IgD-negative memory B cell (primary cell): Measurements from ENCODE around the gene SPDYE4. TPM values are rescaled to one million over a fixed set of nuclear protein-coding genes. Genes with fewer than 3 reads are reported as not detected.
"Not testable (repeated sequence)": the region's sequence is repeated elsewhere in the genome, so short reads cannot be mapped to it uniquely, and the experiment has no call there.

Experiments
- H3K27ac Mint-ChIP-seq, 3 donors: one replicate each; pipeline ENCODE4 v1.8.0; 2020 to 2022; ENCODE audit warnings: mild to moderate bottlenecking in 3 of 3, mixed read lengths in 3 of 3, moderate library complexity in 1 of 3
- H3K27me3 Mint-ChIP-seq: one replicate; pipeline ENCODE4 v1.8.0; 2021; ENCODE audit warnings: mixed read lengths
- H3K36me3 Mint-ChIP-seq: one replicate; pipeline ENCODE4 v1.8.0; 2020; ENCODE audit warnings: mild to moderate bottlenecking, mixed read lengths
- H3K4me1 Mint-ChIP-seq, 3 donors: one replicate each; pipeline ENCODE4 v1.8.0; 2020 to 2022; ENCODE audit warnings: mixed read lengths in 3 of 3, mild to moderate bottlenecking in 1 of 3
- H3K4me3 Mint-ChIP-seq, 4 donors: one replicate each; pipeline ENCODE4 v1.8.0; 2020 to 2022; ENCODE audit warnings: mild to moderate bottlenecking in 4 of 4, mixed read lengths in 4 of 4, moderate library complexity in 3 of 4
- H3K9me3 Mint-ChIP-seq, 3 donors: one replicate each; pipeline ENCODE4 v1.8.0; 2020 to 2021; ENCODE audit warnings: mixed read lengths in 3 of 3, mild to moderate bottlenecking in 1 of 3
- polyA plus RNA-seq: library from polyadenylated mRNA; unstranded; fragments of 300-500 nt; fragmentation: Illumina TruSeq; gene quantifications from one replicate; pipeline ENCODE4 v1.2.3, GENCODE V29; 2021

Gene SPDYE4
- polyA plus RNA-seq, result not detected

GRCh38 chr17:8758137-8758596 lies at the start of gene SPDYE4:
Gene SPDYE4, minus strand, starts transcription at chr17:8758546. Its CDS starts 164 bp downstream, at chr17:8758382.
- Mint-ChIP-seq H3K36me3 (no peaks in the 10 kb centered on the region), H3K9me3 (peaks cover 0 to 2% (median 0%) of the 10 kb centered on the region in 3 donors), H3K4me1 (no peaks in the 10 kb centered on the region), H3K27me3 (peaks cover 34% of the 10 kb centered on the region), H3K4me3 (no peak within 1 kb of the TSS), H3K27ac (no peak within 1 kb of the TSS)

GRCh38 chr17:8806926-8807550 lies 48.7 kb upstream of the SPDYE4 start:
- H3K4me3 Mint-ChIP-seq, result peak overlapping the region; percentile 56 to 90 (median 86)
- H3K27me3 Mint-ChIP-seq, result peaks cover 3% of the 10 kb centered on the region
- peaks cover 26 to 34% (median 33%) of the 10 kb centered on the region in 3 donors for H3K4me1 Mint-ChIP-seq
- H3K9me3 Mint-ChIP-seq, result peaks cover 2 to 17% (median 12%) of the 10 kb centered on the region in 3 donors
- peaks cover 12% of the 10 kb centered on the region for H3K36me3 Mint-ChIP-seq
- peak overlapping the region; percentile 97 to 99 (median 98) for H3K27ac Mint-ChIP-seq

GRCh38 chr17:8806253-8806925 lies 48.0 kb upstream of the SPDYE4 start:
- H3K4me1 Mint-ChIP-seq, result peaks cover 26 to 34% (median 33%) of the 10 kb centered on the region in 3 donors
- peaks cover 2 to 12% (median 11%) of the 10 kb centered on the region in 3 donors for H3K9me3 Mint-ChIP-seq
- H3K4me3 Mint-ChIP-seq, result peak overlapping the region in 3 of 4 donors; percentile 83 to 90 (median 88)
- peaks cover 12% of the 10 kb centered on the region for H3K36me3 Mint-ChIP-seq
- peaks cover 3% of the 10 kb centered on the region for H3K27me3 Mint-ChIP-seq
- peak overlapping the region; percentile 97 to 99 (median 98) for H3K27ac Mint-ChIP-seq

- not testable (repeated sequence) for H3K27me3 Mint-ChIP-seq
- H3K4me3 Mint-ChIP-seq, result peak overlapping the region in 2 of 4 donors; percentile 83 to 90
- H3K9me3 Mint-ChIP-seq, result peaks cover 2 to 12% (median 9%) of the 10 kb centered on the region in 3 donors
- peaks cover 13% of the 10 kb centered on the region for H3K36me3 Mint-ChIP-seq
- peak overlapping the region in 2 of 3 donors; percentile 98 to 99 for H3K27ac Mint-ChIP-seq
- peaks cover 30 to 34% (median 33%) of the 10 kb centered on the region in 3 donors for H3K4me1 Mint-ChIP-seq
Measured at GRCh38 chr17:8805396-8805795, 47.0 kb upstream of the SPDYE4 start.

- Mint-ChIP-seq H3K27me3 (peaks cover 3% of the 10 kb centered on the region), H3K9me3 (peaks cover 2 to 9% (median 5%) of the 10 kb centered on the region in 3 donors), H3K4me3 (no peak overlapping the region), H3K36me3 (peaks cover 9% of the 10 kb centered on the region), H3K27ac (peak overlapping the region in 2 of 3 donors; percentile 31 to 45), H3K4me1 (peaks cover 30 to 34% (median 33%) of the 10 kb centered on the region in 3 donors)
Measured at GRCh38 chr17:8803531-8804420, 45.4 kb upstream of the SPDYE4 start.

GRCh38 chr17:8801135-8801840 lies 42.9 kb upstream of the SPDYE4 start:
- Mint-ChIP-seq H3K27ac (no peak overlapping the region), H3K9me3 (no peaks in the 10 kb centered on the region), H3K4me1 (peaks cover 11 to 13% (median 11%) of the 10 kb centered on the region in 3 donors), H3K27me3 (no peaks in the 10 kb centered on the region), H3K4me3 (no peak overlapping the region), H3K36me3 (peaks cover 4% of the 10 kb centered on the region)

GRCh38 chr17:8800656-8801055 lies 42.3 kb upstream of the SPDYE4 start:
- H3K9me3 Mint-ChIP-seq, result no peaks in the 10 kb centered on the region
- peaks cover 5 to 8% (median 7%) of the 10 kb centered on the region in 3 donors for H3K4me1 Mint-ChIP-seq

GRCh38 chr17:8799570-8800212 lies 41.3 kb upstream of the SPDYE4 start:
- no peaks in the 10 kb centered on the region for H3K27me3 Mint-ChIP-seq
- H3K4me1 Mint-ChIP-seq, result peaks cover 2 to 5% (median 3%) of the 10 kb centered on the region in 3 donors
- peaks cover 4% of the 10 kb centered on the region for H3K36me3 Mint-ChIP-seq
- H3K9me3 Mint-ChIP-seq, result no peaks in the 10 kb centered on the region
- H3K4me3 Mint-ChIP-seq, result no peak overlapping the region
- H3K27ac Mint-ChIP-seq, result peak overlapping the region in 1 of 3 donors; percentile 62

More at GRCh38 chr17:8800656-8801055, 42.3 kb upstream of the SPDYE4 start:
- peaks cover 4% of the 10 kb centered on the region for H3K36me3 Mint-ChIP-seq
- H3K4me3 Mint-ChIP-seq, result no peak overlapping the region
- H3K27ac Mint-ChIP-seq, result peak overlapping the region in 1 of 3 donors; percentile 39
- H3K27me3 Mint-ChIP-seq, result no peaks in the 10 kb centered on the region

- Mint-ChIP-seq H3K4me1 (peaks cover 0 to 5% (median 3%) of the 10 kb centered on the region in 3 donors), H3K27me3 (no peaks in the 10 kb centered on the region), H3K4me3 (no peak within 1 kb of the TSS), H3K27ac (peak within 1 kb of the TSS in 1 of 3 donors; percentile 62), H3K36me3 (peaks cover 4% of the 10 kb centered on the region), H3K9me3 (no peaks in the 10 kb centered on the region)
Measured at GRCh38 chr17:8798846-8799569, 40.7 kb upstream of the SPDYE4 start, which contains the start of gene MFSD6L. Gene MFSD6L, minus strand, starts transcription at chr17:8799365. Its CDS starts 245 bp downstream, at chr17:8799120.

- peaks cover 3 to 5% (median 4%) of the 10 kb centered on the region in 3 donors for H3K4me1 Mint-ChIP-seq
Measured at GRCh38 chr17:8798176-8798845, 40.0 kb upstream of the SPDYE4 start.

GRCh38 chr17:8797621-8798175 lies 39.4 kb upstream of the SPDYE4 start:
- no peak overlapping the region for H3K4me3 Mint-ChIP-seq
- H3K4me1 Mint-ChIP-seq, result peaks cover 3 to 5% (median 4%) of the 10 kb centered on the region in 3 donors
- H3K36me3 Mint-ChIP-seq, result peaks cover 3% of the 10 kb centered on the region
- no peak overlapping the region for H3K27ac Mint-ChIP-seq
- peaks cover 1% of the 10 kb centered on the region for H3K27me3 Mint-ChIP-seq
- H3K9me3 Mint-ChIP-seq, result no peaks in the 10 kb centered on the region

More at GRCh38 chr17:8798176-8798845, 40.0 kb upstream of the SPDYE4 start:
- H3K27me3 Mint-ChIP-seq, result peaks cover 1% of the 10 kb centered on the region
- H3K9me3 Mint-ChIP-seq, result no peaks in the 10 kb centered on the region
- peaks cover 4% of the 10 kb centered on the region for H3K36me3 Mint-ChIP-seq
- H3K27ac Mint-ChIP-seq, result no peak overlapping the region
- H3K4me3 Mint-ChIP-seq, result no peak overlapping the region

GRCh38 chr17:8794636-8795035 lies 36.3 kb upstream of the SPDYE4 start:
- Mint-ChIP-seq H3K36me3 (no peaks in the 10 kb centered on the region), H3K27ac (no peak overlapping the region), H3K4me3 (no peak overlapping the region)

More at GRCh38 chr17:8794636-8795035, 36.3 kb upstream of the SPDYE4 start:
- peaks cover 0 to 4% (median 3%) of the 10 kb centered on the region in 3 donors for H3K4me1 Mint-ChIP-seq
- peaks cover 0 to 6% (median 5%) of the 10 kb centered on the region in 3 donors for H3K9me3 Mint-ChIP-seq
- peaks cover 1% of the 10 kb centered on the region for H3K27me3 Mint-ChIP-seq
